Hematopoietic multipotent progenitor cell treated with erythropoietin and hydrocortisone succinate and interleukin-3 and kit ligand, for 8 days (in vitro differentiated cells): ENCODE measurements around the gene TNFSF4.
"Not testable (repeated sequence)": the region's sequence is repeated elsewhere in the genome, so short reads cannot be mapped to it uniquely, and the experiment has no call there.

Source experiments
- DNase-seq: peaks from one replicate; pipeline ENCODE4 v3.0.0-alpha.2; 2015

Gene TNFSF4, protein sequence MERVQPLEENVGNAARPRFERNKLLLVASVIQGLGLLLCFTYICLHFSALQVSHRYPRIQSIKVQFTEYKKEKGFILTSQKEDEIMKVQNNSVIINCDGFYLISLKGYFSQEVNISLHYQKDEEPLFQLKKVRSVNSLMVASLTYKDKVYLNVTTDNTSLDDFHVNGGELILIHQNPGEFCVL

DNA sequence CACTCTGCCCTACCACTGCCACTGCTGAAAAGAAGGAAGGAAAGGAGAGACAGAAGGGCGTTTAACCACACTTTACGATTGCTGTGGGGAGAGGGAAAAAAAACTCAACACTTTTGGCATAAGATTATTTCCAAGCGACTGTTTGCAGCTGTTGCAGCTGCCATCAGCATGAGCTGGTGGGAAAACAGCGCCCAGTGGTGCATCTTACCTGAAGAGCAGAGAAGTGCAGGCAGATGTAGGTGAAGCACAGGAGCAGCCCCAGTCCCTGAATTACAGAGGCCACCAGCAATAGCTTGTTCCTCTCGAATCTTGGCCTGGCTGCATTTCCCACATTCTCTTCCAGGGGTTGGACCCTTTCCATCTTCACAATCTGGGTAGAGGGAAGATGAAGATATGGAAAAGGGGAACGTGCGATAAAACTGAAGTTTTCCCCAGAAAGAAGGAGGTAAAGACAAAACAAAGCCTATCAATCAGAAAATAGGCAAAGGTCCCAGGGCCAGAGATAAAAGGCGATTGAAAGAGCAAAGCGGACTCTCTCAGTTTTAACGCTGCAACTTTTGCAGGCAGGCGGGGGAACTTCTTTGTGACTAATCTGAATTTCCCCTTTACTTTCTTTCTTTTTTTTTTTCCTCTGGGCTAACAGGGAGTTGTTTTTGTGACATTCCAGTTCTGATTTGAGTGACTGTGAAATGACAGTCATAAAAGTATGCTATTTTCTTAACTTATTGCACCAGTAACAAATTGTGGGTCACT is at the start of gene TNFSF4:
TSS of gene TNFSF4 (minus strand) at position 516 of the 753 bp plus-strand sequence. CDS start at position 361, 155 bp downstream.
- peak; percentile 12 for DNase-seq

GRCh38 chr1:173255214-173255813 is 48.2 kb upstream of the TNFSF4 start:
- peak; percentile 55 for DNase-seq

- no peak for DNase-seq
These were observed 45.9 kb upstream of the TNFSF4 start for GRCh38 chr1:173253046-173253445.

DNA sequence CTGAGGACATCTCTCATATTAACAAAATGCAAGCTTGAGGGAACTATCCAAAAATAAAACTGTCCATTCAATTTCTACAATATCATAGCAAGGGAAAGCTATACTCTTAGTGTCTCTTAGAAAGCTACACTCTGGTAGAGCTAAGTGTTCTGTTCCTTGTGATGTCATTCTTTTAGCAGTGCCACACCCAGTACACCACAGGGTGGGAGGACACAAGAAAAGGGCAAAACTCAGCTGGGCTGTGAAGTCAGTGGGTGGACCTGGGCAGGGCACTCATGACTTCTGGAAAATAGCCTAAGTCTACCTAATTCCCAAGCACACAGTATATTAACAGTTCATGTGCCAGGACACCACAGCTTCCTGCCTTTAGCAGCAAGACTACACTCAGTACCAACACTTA is 42.2 kb upstream of the TNFSF4 start:
- peak; percentile 10 for DNase-seq

DNA sequence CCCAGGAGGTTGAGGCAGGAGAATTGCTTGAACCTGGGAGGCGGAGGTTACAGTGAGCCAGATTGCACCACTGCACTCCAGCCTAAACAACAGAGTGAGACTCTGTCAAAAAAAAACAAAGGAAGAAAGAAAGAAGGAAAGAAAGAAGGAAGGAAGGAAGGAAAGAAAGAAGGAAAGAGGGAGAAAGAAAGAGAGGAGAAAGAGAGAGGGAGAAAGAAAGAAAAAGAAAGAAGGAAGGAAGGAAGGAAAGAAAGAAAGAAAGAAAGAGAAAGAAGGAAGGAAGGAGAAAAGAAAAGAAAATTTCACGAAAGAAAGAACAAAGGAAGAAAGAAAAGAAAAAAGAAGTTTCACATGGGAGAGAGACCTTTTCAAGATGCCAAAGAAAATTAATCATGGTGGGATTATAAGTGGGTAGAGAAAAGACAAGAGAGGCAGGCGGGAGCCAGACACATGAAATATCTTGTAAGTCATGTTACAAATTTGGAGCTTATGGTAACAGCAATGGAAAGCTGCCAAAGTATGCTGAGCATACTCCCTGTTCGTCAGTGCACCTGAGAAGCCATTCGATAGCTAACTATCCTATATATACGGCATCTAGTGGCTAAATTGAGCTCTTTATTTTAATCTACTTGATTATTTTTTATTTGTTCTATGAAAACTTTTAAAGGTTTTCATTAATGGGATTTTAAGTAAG is 41.3 kb upstream of the TNFSF4 start:
- no peak for DNase-seq

- no peak for DNase-seq
These were observed 38.8 kb upstream of the TNFSF4 start for GRCh38 chr1:173245892-173246291.

- no peak for DNase-seq
These were observed 36.2 kb upstream of the TNFSF4 start for GRCh38 chr1:173243300-173243699.

DNA sequence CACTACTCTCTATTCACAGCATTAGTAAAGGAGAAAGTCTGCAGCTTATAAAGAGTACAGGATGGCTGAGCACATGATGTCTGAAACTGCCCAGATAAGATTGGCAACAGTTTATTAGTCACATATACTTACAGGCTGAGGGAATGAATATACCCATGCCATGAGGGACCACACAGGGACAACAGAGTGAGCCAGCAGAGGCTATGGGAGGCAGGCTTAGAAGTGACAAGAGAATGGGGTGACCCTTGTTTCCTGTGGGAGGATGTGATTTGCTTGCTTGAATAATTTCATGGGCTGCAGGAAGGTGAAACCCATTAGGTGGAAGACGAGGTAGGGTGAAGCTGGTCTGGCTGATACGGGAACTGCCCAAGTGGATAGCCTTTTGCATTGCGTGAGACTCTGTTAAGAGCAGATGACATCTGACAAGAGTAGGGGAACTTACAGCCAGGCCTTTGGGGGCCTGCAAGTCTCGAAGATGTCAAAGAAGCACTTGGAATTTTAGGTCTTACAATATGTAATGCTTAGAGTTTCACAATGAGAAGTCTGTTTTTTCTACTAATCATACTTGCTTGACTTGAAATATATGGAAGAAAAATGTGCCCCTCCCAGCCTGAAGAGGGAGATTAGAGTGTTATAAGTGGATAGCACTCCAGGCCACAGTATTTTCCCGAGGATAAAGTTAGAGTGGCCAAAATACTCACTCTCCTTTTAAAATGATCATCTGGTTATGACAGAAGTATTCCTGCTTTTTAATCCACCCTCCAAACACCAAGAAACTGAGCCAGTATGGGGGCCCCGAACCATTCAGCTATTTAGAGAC is 34.6 kb upstream of the TNFSF4 start:
- DNase-seq, result no peak

DNA sequence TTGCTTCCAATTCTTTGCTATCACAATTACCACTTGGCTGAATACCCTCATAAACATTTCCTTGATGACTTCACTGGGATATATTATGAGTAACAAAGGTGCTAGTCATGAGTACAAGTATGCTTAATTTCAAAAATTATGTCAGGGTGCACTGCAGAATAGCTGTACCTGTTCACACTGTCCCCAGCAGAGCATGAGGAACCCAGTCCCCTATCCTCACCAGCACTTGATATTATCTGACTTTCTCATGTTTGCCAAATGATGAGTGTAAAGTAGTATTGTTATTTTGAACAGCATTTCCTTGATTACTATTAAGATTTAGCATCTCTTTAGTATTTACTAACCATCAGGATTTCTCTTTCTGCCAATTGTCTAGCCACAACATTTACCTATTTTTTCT is 33.5 kb upstream of the TNFSF4 start:
- DNase-seq, result no peak

GRCh38 chr1:173239058-173239457 is 31.9 kb upstream of the TNFSF4 start:
- no peak for DNase-seq

DNA sequence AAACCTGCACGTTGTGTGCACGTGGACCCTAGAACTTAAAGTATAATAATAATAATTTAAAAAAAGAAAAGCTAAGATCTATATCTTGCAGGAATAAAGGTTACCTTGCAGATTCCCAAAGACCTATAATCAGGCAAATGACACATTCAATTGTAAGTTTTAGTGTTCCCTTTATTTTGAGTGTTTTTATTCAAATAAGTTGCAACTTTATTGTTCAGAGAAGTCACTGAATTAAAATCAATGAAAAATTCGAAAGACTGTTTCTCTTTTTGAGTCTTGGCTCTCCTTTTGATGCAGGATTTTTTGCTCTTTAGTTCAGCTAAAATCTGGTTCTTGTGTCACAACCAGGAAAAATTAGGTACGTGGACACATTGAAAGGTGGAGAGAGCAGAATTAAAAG is 27.8 kb upstream of the TNFSF4 start:
- no peak for DNase-seq

DNA sequence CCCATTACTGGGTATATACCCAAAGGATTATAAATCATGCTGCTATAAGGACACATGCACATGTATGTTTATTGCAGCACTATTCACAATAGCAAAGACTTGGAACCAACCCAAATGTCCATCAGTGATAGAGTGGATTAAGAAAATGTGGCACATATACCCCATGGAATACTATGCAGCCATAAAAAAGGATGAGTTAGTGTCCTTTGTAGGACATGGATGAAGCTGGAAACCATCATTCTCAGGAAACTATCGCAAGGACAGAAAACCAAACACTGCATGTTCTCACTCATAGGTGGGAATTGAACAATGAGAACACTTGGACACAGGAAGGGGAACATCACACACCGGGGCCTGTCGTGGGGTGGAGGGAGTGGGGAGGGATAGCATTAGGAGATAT is 27.3 kb upstream of the TNFSF4 start:
- not testable (repeated sequence) for DNase-seq

- not testable (repeated sequence) for DNase-seq
These were observed 21.9 kb upstream of the TNFSF4 start for GRCh38 chr1:173229031-173229430.

DNA sequence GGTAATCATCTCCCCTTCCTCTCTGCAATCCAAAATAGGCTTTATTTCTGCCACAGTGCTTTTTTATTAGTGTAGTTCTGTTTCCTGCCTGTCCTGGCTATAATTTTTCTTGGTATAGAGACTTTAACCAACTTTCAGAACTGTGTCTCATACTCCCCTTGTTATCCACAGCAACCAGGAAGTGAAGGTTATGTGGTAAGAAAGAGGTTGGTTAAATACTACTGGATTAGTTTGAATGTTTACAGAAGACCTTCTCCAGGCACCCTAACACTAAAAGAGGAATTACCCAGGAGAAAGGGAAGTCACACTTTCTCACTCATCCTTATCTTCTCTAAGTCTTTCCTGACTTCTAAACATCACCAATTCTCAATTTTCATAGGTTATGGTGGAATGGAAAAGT is 17.8 kb upstream of the TNFSF4 start:
- DNase-seq, result no peak

DNA sequence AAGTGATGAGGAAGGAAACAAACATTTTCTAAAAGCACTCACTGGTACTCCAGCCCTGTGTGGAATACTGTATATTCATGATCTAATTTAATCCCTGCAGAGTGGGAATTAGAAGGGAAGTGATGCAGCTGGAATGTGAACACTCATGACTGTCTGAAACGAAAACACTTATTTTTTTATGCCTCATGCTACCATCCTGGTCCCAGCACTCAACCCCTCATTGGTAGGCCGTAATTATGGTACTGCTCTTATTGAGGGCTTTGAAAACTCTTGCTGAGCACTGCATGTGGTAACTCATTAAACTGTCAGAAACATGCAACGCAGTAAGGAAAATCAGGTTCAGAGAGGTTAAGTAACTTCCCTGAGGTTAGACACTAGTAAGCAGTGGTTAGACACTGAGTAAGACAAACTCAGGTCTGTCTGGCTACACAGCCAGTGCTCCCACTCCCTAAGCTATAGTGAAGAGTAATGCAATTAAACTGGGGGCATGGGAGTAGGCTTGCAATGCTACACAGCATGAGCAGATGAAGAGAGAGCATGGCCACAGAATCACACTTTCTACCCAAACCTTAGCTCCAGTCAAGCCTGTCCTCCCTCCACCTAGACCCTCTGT is 17.3 kb upstream of the TNFSF4 start:
- no peak for DNase-seq

DNA sequence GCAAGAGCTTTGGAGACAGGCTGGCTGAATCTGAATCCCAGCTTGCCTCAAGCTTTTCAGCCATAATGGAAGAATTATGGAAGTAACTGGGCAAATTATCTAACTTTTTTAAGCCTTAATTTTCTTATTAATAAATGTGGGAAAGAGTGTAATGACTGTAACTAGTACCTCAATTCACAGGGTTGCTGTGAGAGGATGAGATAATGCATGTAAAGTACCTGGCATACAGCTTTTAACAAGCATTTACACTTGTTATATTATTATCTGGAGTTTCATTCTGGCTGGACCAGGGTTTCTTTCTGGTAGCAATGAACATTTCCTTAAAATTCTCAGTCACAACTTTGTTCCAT is 15.9 kb upstream of the TNFSF4 start:
- no peak for DNase-seq

DNA sequence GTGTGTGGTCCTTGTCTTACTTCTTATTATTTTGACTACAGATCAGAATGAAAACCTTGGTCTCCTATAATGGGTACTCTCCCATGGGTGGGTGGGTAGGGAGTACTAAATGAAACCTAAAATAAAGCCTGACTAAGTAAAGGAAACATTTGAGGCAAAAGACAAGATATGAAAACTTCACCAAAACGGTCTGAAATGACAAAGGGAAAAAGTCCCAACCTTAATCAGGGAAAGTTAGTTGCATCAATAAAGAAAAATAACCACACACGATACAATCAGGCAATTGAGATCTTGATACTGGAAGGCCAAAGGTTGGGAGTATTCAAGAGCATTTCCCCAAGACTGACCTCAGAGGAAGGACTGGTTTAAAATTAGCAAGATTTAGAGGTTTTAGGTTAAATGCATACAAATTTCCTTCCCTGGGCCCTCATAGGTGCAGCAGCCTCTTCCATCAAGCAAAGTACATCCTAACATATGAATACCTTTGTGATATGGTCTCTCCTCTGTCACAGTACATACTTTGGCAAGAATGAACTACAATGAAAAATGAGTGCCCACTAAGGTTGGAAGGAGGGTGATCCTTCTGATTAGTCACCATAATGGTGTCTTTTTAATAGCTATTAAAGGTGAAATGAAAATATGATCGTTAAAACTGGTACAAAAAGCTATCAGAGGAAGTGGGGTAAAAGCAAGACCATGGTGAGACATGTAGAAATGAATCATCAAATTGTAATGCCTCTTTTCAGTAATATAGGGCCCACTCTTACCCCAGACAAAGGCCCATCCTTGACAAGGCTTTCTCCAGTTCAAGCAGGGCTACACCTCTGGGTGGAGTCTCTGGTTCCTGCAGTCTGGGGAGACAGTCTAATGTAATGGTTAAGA is 15.3 kb upstream of the TNFSF4 start:
- no peak for DNase-seq

DNA sequence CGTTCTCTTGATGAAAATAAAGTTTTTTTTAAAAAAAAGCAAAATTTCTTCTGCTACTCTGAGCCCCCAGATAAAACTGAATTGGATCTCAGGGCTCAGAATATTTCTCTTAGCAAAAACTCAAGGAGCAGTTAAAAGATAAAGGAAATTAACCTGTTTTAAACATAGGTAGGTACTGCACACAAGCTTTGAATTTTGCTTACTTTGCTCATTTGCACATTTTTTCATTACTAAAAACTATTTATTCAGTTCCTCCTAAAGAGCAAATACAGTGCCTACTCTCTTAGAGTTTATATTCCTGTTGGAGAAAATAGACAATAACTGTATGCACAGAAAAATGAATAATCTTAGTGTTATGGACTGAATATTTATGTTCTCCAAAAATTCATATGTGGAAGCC is 13.0 kb upstream of the TNFSF4 start:
- DNase-seq, result no peak

DNA sequence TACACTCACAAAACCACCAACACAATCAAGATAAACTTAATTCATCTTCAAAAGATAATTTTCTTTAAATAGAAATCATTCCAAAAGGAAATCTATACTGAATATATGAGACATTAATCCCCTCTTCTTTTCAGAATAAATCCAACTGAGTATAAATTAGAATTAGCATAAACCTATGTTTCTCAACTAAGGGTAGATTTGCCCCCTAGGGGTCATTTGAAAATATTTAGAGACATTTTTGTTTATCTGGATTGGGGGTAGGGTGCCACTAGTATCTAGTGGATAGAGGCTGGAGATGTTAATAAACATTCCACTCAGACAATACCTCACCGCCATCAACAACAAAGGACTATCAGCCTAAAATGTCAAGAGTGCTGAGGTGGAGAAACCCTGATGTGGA is 6.5 kb upstream of the TNFSF4 start:
- DNase-seq, result peak; percentile 20

GRCh38 chr1:173212952-173213491 is 5.9 kb upstream of the TNFSF4 start:
- no peak for DNase-seq

GRCh38 chr1:173210716-173211231 is 3.6 kb upstream of the TNFSF4 start:
- DNase-seq, result no peak
